ENCODE measurements around the gene OMP.
"Not testable (repeated sequence)": the region's sequence is repeated elsewhere in the genome, so short reads cannot be mapped to it uniquely, and the experiment has no call there.

Gene OMP, protein sequence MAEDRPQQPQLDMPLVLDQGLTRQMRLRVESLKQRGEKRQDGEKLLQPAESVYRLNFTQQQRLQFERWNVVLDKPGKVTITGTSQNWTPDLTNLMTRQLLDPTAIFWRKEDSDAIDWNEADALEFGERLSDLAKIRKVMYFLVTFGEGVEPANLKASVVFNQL

DNA sequence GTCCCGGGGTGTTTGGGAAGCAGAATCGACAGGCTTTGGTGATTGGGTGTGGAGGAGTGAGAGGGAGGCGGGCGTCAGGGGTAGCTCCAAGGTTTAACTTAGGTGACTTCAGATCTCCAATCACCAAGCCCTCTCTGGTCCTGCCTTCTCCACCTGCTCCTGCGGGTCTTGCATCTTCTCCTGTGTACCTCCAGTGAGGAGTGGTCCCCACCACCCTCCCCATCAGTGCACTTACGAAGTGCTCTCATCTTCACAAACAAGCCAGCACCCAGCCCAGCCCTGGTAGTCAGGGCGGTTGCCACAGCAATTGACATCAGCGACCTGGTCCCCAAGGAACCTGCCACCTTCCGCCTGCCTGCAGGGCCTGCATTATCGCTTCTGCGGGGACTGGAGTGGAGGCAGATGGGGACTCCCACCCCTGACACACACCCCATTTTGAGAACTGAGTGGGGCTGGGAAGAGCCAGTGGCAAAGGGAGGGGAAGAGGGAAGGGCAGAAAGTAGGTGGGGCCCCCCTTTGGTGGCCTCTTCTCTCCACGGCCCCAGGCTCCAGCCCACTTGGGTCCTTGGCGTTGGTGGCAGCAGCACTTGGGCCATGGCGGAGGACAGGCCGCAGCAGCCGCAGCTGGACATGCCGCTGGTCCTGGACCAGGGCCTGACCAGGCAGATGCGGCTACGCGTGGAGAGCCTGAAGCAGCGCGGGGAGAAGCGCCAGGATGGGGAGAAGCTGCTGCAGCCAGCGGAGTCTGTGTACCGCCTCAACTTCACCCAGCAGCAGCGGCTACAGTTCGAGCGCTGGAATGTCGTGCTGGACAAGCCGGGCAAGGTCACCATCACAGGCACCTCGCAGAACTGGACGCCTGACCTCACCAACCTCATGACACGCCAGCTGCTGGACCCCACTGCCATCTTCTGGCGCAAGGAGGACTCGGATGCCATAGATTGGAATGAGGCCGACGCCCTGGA lies at the start of gene OMP:
Gene OMP (plus strand): TSS at position 595 of the 965 bp plus-strand sequence. CDS start 0 bp downstream, at position 595.
- no peak for DNase-seq (ENCODE audit: low read depth)

DNA sequence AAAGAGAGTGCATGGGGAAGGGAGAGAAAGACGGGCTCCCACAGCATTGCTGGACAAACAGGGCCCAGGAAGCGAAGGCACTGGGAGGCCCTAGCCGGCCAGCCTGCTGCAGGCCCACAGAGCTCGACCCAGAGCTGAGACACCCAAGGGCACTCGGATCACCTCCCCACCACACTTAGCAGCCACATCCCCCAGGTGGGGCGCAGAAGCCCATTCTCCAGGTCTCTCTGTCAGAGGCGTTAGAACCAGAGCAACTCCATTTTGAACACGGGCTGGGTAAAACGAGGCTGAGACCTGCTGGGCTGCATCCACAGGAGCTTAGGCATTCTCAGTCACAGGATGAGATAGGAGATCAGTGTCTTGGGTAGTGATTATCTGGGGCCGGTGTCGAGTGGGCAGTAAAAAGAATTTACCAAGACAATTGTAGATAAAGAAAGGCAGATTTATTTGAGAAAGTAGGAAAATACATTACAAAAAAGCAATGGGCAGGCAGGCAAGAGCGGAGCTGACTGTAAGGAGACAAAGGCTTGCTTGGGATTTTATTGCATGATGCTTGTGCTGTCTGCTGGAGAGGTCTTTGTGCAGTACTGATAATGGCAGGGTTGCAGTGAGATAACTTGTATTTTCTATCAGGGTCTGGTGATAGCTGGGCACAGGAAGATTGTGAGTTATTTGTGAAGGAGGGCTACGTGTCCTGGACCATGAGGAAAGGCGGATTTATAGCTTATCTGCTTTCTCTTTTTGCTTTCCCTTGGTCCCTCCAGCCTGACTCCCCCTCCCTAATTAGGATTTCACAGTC lies 49.2 kb upstream of the OMP start:
- DNase-seq (ENCODE audit: low read depth) = no peak

GRCh38 chr11:77054084-77054483 lies 48.6 kb upstream of the OMP start:
- no peak for DNase-seq (ENCODE audit: low read depth)

DNA sequence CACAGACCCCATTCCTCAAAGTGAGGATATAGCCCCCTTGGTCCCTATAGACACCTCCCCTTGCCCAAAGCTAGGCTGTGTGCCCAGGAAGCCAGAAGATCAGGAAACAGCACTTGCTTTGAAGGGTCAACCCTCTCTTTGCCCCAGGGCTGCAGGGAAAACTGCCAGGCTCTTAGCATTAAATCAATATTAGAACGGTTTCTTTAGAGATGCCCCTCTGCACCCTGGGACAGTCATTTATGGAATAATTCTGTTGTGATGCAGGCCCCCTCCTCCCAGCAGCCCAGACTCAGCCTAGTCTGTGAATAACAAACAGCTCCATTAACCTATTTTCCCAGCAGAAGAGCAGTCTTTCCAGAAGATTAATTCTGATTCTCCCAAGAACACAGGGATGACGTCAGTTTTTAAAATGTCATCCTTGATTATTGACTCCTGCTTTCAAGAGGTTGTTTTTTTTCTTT lies 47.5 kb upstream of the OMP start:
- DNase-seq (ENCODE audit: low read depth) = no peak

GRCh38 chr11:77055913-77056312 lies 46.7 kb upstream of the OMP start:
- no peak for DNase-seq (ENCODE audit: low read depth)

- DNase-seq (ENCODE audit: low read depth) = no peak
These were observed 45.7 kb upstream of the OMP start for GRCh38 chr11:77056814-77057402.

GRCh38 chr11:77057938-77058474 lies 44.6 kb upstream of the OMP start:
- no peak for DNase-seq (ENCODE audit: low read depth)

GRCh38 chr11:77058900-77059299 lies 43.7 kb upstream of the OMP start:
- no peak for DNase-seq (ENCODE audit: low read depth)

- no peak for DNase-seq (ENCODE audit: low read depth)
These were observed 42.8 kb upstream of the OMP start for GRCh38 chr11:77059806-77060205.

- no peak for DNase-seq (ENCODE audit: low read depth)
These were observed 42.4 kb upstream of the OMP start for GRCh38 chr11:77060234-77060633.

- not testable (repeated sequence) for DNase-seq (ENCODE audit: low read depth)
These were observed 41.4 kb upstream of the OMP start for GRCh38 chr11:77061258-77061657.

- no peak for DNase-seq (ENCODE audit: low read depth)
These were observed 39.7 kb upstream of the OMP start for GRCh38 chr11:77062924-77063323.

GRCh38 chr11:77063407-77063806 lies 39.2 kb upstream of the OMP start:
- no peak for DNase-seq (ENCODE audit: low read depth)

- no peak for DNase-seq (ENCODE audit: low read depth)
These were observed 38.8 kb upstream of the OMP start for GRCh38 chr11:77063861-77064260.

DNA sequence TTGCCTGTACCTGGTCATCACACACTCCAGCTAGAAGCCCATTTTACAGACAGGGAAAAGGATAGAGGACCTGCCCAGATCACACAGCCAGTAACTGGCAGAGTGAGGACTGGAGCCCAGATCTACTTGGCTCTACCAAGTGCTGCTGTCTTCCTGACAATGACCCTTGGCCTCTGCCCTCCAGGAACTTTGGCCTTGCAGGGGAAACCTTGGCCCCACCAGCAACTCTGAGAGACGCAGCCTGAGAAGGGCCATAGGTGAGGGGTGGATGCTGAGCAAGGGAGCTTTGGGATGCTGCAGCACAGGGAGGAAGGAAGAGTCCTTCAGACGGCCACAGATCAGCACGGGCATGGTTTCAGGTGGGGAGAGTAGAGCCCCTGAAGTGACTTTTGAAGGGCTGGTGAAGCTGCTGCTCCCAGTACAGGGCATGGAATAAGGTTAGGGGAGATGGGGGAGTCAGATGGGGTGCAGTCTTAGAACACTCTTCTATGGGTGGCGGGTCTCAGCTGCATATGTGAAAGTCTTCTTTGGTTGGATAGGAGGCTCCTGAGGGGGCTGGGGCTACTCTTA lies 37.9 kb upstream of the OMP start:
- DNase-seq (ENCODE audit: low read depth) = no peak

- no peak for DNase-seq (ENCODE audit: low read depth)
These were observed 36.8 kb upstream of the OMP start for GRCh38 chr11:77065878-77066228.

DNA sequence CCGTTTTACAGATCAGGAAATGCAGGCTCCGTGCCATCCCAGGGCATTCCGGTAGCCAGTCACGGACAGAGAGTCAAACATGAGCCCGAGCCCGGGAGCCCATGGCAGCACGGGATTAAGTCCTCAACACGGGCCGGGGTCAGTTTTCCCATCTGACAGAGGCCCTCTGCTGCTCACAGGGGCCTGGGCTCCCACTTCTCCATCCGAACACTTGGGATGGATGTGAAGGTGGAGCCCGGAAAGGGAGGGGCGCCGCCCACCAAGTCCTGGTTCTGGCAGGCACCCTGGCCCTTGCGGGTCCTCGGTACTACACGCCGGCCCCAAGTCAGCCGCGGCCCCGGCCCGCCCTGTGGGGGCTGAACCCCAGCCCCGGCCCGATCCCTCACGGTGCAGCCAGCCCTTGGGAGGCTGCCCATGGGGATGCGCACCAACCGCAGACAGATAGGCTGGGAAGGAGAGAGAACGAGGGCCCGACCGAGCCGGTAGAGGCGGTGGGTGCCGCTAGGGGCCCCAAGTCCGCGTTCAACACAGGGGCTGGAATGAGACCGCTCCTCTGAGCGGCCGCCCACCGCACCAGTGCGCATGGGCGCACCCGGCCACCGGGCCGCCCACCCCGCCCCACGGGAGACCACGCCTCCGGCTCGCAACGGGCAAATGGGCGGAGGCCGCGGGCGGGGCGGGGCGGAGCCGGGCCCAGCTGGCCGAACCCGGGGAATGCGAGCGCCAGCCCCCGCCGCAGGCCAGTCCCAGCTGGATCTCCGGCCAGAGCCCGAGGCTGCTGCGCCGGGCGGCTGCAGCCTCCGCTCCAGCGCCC lies 36.2 kb upstream of the OMP start, which contains the start of gene CAPN5:
Gene CAPN5 (plus strand): TSS at position 743 of the 814 bp plus-strand sequence. CDS start 17,916 bp downstream, outside the sequence.
- peak; percentile 76 for DNase-seq (ENCODE audit: low read depth)

DNA sequence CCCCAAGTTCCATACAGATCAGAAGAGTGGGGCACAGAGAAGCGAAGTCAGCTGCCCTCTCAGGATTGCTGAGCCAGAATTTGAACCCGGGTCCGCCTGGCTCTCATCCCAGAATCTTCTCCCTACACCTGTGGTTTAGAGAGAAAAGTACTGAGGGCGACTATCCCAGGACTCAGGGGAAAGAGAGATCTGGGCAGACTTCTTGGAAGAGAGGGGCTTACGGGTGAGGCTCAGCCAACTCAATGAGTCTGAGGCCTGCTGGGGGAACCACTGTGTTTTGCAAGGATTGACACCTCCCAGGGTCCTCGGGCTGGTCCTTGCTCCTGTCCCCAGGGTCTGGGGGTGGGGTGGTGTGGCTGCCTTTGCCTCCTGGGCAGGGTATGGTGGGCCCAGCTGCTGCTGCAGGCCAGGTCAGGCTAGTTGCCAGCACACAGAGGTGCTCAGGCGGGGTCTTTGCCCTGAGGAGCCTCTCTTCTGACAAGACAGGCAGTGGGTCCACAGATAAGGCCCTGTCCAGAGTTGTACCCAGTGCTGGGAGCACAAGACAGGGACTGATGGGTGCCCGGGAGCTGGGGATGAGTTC lies 34.7 kb upstream of the OMP start:
- DNase-seq (ENCODE audit: low read depth) = no peak

DNA sequence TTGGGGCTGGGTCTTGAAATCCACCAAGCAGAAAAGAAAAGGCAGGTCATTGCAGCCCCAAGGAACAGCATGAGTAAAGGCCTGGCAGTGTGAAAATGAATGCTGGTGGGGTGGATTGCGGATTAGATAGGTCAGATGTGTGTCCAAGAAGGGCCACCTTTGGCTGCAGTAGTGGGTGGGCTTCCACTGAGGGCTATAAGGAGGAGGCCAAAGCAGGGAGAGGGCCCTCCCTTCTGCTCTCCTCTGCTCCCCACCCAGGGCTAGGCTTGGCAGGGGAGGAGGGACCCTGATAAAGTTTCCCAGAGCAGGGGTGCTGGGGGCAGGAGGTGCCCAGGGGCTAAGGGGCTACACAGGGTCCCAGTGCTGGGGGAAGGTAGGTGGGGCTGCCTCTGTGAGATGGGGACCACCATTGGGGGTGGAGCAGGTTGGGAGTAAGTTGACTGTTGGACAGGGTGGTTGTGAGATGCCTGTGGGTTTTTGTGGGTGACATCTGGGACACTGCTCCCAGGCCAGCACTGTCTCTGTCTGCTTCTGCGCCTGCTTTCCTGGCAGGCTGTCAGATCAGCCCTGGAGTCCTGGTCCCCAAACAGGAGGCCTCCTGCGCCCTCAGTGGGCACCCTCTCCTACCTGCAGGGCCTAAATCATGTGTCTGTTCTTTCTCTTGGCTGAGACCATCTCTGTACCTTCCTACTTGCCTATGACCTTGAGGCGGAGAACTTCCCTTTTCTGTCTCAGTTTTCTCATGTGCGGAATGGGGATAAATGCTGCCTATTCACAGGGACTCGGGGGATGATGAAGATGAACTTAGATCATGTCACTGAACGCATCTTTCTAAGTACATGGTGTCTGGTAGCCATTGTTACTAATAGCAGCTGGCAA lies 33.9 kb upstream of the OMP start:
- DNase-seq (ENCODE audit: low read depth) = no peak

Data from stimulated activated CD8-positive, alpha-beta memory T cell treated with anti-CD3 and anti-CD28 coated beads, Interleukin-12 subunit alpha, Interleukin-12 subunit beta, amount 100 ng/mL, for 1 hour (primary cell).